ENCODE data around the gene TMEM44.

GRCh38 chr3:194540274-194540905 is 92.8 kb downstream of the TMEM44 start:
- no peak for TF ChIP-seq EZH2 (IDR thresholded peaks at IDR 0.05; ENCODE audit: borderline replicate concordance, low read depth, low read length, severe bottlenecking)
- no peak for TF ChIP-seq POLR2A (IDR thresholded peaks at IDR 0.05; ENCODE audit: low read depth, low read length)
- TF ChIP-seq CTCF (IDR thresholded peaks at IDR 0.05; ENCODE audit: extremely low read depth in 1 of 2, insufficient read depth in 1 of 2, low read depth in 1 of 2, low read length in 2 of 2) = no peak
- no peak for TF ChIP-seq MYC (IDR thresholded peaks at IDR 0.05; ENCODE audit: low read depth, low read length)
